Measurements from ENCODE around the gene PTMA. TPM values are rescaled to one million over a fixed set of nuclear protein-coding genes. Genes with fewer than 3 reads are reported as not detected.
"Not testable (repeated sequence)": the region's sequence is repeated elsewhere in the genome, so short reads cannot be mapped to it uniquely, and the experiment has no call there.

The PTMA gene
- total RNA-seq, 1 experiment from 2014 or later, result 2,130 TPM

DNA sequence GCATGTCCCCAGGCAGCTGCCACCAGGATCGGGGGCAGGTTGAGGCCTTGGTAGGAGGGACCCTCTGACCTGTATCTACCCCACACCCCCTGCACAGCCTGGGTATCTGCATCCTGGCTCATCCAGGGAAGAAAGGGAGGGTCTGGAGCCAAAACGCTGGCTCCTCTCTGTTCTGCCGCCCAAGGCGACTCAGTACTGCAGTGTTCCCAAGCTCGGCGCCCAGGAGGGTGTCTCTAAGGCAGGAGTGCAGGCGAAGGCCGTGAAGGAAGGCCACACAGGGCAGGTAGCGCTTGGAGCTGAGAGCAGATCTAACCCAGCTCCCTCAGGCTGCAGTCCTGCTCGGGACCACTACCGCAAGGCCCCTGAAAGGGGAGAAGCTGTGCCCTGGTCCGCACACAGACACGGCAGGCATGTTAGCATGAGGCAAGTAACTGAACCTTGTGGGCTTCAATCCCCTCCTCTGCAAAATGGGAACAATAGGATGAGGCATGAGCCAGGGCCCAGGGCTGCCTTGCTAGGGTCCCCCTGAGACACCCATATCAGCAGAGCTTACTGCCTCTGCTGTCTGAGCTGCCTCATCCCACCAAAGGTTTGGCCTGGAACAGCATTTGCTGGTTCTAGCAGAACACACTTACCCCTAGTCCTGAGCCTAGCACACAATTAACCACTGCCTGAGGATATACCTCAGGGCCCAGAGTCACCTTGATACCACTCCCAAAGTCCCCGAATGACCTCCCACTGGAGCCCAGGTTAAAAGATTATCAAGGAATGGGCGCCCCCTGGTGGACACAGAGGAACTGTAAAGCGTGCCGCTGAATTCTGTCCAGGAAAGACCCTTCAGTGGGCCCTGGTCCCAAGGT lies 6.5 kb downstream of the PTMA start:
- peak; percentile 57 for DNase-seq (ENCODE audit: low read depth)

DNA sequence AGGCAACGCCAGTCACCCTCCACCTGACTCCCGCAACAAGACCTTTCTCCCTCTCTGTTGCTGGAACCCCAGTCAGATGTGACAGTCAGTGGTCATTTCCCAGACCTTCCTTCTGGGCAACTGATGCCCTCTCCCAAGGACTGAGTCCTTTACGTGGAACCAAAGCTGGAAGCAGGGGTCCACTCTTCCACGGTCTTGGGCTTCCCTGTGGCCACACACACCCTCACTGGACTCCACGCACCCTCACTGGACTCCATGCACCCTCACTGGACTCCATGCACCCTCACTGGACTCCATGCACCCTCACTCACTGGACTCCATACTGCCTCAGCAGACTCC lies 7.1 kb downstream of the PTMA start:
- DNase-seq (ENCODE audit: low read depth), result no peak

DNA sequence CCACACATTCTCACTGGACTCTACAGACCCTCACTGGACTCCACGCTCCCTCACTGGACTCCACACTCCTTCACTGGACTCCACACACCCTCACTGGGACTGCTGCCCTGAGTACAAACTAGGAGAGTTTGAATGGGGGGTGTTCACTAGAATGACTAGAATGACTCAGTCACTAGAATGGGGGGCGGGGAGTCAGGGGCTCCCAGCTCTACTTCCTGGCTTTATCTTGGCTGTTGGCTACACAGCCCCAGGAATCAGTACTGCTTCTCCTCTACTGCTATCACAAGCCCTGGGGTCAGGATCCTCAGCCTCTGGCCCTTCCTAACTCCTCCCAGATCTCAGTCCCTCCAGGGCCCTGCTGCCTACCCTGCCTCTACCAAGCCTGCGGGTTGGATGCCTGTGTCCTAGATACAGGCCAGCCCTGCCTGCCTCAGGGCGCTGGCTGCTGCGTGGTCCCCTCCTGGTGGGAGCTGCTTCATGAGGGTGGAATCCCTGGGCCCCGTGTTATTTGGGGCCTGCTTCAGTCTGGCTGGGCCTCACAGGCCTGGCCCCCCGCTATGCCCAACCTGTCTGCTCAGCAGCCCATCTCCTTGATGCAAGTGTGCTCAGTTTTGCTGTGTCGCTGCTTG lies 7.8 kb downstream of the PTMA start:
- peak; percentile 71 for DNase-seq (ENCODE audit: low read depth)

DNA sequence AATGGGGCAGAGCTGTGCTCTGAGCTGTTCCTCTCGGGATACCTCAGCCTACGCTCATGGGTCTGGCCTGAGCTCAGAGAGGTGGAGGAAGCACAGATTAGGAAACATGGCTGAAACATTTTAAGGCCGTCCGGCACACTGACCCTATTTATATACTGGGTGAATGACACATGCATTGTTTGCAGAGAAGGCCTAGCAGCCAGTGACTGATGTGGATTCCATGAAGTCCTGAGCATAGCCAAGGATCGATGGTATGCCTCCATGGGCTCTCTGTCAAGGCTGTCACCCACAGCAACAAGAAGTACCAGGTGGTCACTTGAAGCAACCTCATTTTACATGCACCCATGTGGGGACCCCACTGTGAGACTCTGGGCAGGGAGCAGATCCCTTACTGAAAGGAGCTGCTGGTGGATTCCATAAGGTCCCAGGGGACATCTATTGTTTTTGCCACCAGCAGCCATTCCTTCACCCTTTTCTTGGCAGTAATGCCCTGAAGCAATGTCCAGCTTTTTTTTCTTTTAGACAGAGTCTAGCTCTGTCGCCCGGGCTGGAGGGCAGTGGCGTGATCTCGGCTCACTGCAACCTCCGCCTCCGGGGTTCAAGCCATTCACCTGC lies 8.4 kb downstream of the PTMA start:
- DNase-seq (ENCODE audit: low read depth), result peak; percentile 15

DNA sequence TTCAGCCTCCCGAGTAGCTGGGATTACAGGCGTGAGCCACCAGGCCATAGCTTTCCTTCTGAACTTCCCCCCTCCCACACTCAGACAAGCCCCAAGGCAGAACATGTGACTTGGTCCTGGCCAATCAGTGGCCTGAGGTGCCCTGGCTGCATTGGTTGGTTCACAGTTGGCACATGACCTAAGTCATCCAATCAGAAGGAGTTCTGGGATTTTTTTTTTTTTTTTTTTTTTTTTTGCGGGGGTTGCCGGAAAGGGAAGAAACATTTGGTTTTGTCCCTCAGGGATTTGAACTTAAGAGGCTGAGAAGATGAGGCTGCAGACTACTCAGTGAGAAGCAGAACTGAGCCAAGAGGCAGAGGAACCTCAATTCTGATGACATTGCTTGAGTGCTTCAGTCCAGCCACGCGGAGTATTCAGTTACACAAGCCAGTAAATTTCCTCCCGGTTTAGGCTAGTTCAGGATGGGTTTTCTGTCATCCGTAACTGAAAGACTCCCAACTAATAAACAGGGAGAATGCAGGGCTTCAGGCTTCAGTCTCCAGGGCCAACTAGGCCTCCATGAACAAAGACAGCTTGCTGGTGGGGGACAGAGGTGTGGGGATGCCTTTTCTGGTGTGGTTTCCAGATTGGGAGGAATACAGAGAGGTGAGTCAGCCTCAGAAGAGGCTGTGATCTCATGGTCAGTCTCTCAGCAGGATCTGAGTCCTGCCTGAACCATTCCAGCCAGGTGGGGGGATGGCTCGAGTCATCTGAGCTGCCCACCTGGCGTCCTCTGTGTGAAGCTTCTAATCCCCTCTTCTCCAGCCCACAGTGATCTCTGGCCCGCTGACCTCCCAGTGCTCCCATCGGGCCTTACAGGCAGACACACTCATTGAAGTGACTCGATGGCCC lies 9.2 kb downstream of the PTMA start:
- DNase-seq (ENCODE audit: low read depth), result peak; percentile 76

DNA sequence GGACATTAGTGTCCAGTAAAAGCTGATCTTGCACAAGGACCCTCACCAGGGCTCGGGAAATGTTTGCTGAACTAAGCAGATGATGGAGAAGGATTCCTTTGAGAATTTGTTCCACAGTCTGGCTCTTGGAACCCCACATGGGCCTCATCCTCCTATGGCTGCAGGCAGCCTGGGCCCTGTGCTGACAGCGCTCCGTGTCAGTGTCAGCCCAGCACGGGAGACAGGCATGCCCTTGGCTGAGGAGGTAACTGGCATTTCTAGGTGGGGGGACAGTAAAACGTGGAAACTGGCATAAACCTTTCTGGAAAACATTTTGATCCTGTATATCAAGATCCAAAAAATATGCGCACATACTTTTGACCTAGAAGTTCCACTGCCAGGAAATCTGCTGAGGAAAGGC lies 10.5 kb downstream of the PTMA start:
- no peak for DNase-seq (ENCODE audit: low read depth)

DNA sequence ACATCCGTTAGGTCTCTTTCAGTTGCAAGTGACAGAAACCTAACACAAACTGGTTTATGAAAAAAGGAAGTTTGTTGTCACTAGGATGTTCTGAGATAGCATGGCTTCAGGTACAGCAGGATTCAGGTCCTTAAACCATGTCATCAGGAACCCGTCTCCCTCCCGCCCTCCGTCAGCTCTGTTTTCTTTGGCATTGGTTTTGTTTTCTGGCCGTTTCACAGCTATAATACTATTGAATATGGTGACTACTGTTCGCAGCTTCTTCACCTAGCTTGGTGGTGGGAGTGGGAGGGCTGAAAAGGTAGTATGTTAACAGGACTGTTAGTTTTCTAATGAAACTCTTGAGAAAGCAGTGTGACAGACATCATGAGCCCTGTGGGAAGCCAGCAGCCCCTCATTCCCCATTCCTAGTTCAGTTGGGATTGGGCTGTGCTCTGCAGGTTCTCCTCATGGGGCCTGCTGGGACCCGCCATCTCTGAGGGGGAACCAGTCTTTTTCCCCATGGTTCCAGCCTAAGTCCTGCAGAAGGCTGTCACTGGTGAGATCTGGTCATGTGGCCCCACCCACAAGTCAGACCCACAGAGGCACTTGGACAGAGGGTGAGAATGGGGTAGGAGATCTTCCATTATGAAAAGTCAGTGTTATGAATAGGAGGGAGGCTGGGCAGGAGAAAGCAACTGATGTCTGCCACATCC lies 12.1 kb downstream of the PTMA start:
- no peak for DNase-seq (ENCODE audit: low read depth)

DNA sequence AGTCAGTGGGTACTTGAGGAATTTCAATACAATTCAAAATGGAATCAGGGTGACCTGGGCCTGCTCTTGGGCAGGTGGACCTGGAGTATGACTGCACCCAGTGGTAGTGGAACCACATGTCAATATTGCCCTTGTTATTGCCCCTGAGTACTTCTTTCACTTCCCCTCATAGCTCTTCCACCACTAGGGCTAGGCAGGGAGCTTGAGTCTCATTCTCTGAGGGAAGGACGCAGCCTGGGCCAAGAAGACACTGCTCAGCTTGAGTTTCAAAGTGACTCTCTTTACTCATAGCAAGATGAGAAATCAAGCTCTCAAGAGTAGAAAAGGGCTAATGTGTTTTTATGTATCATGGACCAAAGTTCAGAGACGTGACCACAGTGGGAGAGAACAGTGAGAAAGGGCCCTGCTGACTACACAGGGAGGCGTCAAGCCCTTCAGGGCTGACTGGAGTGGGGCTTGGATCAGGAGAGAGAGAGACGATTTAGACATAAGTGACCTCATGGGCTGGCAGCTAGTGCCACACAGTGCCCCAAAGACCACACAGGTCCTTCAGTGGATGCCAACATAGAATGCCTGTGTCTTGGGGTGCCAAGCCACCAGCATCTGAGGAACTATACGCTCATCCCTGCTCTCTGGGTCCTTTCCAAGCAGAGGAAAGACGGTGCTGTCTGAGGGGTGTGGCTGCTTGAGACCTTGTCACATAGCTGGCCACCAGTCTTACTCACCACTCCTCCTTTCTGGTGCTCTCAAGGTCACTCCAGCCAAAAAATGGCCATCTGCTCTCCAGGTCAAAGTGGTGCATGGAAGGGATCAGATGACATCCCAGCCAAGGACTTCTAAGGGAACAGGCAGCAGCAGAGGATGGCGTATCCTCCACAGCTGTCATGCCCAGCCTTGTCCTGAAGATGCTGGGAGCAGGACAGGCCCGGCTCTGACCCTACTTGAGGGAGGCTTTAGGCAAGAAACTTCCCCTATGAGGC lies 13.0 kb downstream of the PTMA start:
- DNase-seq (ENCODE audit: low read depth), result no peak

DNA sequence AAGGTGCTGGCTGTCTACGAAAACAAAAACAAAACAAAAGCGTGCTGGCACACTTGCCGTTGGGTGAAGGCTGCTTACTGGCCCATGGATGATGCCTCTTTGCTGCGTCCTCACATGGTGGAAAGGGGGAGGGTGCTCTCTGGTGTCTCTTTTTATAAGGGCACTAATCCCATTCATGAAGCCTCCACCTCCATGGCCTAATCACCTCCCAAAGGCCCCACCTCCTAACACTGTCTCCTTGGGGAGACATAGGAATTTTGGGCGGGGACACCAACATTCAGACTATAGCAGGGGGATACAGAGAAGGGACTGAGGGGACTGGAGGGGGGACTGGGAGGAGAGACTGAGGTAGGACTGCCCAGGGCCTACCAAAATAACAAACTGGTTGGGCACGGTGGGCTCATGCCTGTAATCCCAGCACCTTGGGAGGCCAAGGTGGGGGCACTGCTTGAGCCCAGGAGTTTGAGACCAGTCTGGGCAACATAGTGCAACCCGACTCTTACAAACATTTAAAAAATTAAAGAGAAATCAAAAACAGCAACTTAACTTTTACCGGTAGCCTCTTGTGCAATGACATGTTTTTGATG lies 14.5 kb downstream of the PTMA start:
- DNase-seq (ENCODE audit: low read depth), result no peak

DNA sequence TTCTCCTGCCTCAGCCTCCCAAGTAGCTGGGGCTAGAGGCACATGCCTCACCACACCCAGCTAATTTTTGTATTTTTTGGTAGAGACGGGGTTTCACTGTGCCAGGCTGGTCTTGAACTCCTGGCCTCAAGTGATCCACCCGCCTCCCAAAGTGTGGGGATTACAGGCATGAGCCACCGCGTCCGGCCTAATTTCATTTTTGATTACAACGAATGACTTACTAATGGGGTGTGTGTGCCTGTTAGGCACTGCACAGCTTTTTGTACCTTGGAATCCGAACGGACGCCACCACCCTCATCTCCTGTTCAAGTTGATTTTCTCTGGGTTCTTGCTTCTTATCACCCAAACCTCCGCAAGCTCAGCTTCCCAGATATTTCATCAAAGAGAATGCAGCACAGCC lies 17.2 kb downstream of the PTMA start:
- no peak for DNase-seq (ENCODE audit: low read depth)

DNA sequence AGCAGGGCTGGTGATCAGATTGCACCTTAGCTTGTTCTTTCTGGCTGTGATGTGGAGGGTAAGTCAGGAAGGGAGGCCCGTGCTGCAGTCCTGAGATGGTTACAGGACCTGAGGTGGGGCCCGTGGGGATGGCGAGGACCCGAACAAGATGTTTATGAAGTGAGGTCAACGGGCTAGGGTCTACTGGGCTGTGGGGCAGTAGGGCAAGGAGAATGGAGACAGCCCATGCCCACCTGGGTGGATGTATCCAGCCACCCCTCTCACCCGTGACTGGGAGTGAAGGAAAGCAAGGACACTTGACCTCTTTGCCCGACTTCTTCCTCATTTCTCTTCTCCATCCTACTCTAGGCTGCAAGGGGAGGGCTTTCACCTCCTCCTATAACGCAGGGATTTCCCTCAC lies 18.0 kb downstream of the PTMA start:
- no peak for DNase-seq (ENCODE audit: low read depth)

DNA sequence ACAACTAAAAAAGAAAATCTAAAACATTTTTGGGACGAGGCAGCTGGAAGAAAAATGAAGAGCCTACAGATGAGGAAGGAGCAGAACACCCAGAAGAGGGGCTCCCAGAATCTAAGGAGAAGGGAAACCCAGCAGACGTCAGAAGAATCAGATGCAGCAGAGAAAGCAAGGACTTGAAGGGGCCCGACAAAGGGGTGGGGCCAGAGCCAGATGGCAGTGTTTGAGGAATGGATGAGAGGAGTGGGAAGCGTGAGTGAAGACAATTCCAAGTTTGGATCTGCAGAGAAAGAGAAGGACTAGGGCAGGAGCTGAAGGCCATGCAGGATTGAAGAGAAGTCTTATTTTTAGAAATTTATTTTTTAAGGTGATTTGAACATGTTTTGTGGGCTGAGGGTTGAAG lies 19.3 kb downstream of the PTMA start:
- DNase-seq (ENCODE audit: low read depth), result no peak

DNA sequence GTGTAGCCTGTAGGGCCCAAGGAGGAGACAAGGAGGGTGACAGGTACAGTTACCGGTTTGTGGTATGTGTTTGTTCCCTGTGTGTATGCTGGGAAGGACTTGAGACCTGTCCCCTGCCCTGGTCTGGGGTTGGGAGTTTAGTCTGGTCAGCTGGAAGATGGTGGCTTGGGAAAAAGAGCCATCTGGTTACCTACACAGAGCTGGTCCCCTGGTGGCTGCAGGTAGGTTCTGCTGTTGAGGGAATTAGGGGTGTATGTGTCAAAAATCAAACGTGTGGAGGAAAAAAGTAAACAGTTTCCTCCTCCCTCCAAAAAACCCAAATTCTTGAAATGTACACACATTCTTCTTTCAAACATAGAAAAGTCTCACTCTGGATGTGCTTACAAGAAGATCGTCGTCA lies 24.3 kb downstream of the PTMA start:
- no peak for DNase-seq (ENCODE audit: low read depth)

DNA sequence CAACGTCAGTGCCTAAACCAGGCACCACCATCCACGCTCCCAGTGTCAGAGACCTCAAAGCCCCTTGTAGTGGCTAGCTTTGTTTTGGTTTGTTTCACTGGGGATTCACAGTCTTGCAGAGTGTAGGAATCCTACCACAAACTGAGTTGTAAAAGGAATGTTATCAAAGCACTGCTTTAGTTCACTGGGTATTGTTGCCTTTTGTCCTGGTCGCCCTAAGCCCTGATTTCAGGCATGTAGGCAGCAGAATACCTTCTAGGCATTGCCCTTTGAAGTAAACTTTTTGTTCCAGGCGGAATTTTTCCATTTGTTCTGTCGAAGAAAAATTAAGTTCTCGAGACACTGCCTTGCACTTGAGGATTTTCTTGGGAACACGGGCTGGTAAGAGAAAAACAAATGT lies 29.4 kb downstream of the PTMA start:
- DNase-seq (ENCODE audit: low read depth), result no peak

DNA sequence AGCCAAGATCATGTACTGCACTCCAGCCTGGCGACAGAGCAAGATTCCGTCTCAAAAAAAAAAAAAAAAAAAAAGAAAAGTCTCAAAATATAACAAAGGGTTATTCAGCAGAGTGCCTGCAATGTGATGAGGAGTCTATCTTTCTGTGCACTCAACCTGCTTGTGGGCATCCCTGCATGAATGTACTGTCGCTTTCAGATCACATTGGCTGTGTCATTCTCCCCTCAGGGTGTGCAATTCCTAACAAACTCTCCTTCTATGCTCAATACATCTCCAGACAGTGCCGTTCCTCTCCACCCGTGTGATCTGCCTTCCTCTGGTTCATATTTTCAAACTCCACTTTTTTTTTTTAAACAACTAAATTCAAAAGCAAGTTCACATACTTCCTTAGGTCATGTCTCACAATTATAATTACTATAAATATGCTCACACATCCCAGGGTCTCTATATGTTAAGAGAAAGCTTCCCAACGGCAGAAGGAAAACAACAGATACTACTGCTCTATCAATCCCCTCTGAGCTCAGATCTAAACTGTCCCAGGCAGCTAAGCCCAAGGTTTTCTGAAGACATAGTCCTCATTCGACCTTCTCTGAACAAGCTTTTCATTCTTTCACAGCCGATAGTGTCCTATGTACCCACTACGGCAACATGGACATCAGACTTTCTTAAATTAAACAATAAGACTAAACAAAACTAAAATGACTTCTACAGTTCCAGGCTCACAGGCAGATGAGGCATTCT lies 35.2 kb downstream of the PTMA start:
- DNase-seq (ENCODE audit: low read depth), result no peak

DNA sequence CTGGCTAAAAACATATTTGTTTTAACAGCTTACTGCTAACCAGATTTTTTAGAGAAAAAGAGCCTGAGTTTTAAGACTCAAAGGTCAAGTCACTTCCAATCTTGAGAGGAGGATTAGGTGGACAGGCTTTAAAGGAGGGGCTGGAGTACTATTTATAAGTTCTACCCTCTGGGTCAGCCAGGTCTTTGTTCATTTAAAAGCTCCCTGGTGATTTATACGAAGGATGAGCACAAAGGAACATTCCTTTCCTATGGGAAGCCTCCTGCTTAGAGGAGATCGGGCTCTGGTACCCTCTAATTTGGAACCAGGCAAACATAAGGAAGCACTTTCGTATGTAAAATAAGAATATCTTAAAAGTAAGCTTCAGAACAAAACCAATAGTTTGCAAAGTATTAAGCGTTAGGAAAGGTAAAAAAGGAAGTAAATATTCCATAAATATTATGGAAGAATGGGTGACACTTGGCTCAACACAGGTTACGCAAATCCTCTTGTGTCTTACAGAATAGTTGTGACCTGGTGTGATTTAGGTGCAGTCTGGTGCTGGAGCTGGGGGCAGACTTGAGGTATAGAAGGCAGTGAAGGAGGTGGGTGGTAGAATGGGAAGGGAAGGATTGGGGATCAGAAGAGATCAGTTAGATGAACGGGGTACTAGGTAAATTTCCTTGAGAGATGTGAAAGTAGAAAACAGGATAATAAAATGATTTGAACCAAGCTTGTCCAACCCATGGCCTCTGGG lies 37.1 kb downstream of the PTMA start:
- DNase-seq (ENCODE audit: low read depth), result no peak

DNA sequence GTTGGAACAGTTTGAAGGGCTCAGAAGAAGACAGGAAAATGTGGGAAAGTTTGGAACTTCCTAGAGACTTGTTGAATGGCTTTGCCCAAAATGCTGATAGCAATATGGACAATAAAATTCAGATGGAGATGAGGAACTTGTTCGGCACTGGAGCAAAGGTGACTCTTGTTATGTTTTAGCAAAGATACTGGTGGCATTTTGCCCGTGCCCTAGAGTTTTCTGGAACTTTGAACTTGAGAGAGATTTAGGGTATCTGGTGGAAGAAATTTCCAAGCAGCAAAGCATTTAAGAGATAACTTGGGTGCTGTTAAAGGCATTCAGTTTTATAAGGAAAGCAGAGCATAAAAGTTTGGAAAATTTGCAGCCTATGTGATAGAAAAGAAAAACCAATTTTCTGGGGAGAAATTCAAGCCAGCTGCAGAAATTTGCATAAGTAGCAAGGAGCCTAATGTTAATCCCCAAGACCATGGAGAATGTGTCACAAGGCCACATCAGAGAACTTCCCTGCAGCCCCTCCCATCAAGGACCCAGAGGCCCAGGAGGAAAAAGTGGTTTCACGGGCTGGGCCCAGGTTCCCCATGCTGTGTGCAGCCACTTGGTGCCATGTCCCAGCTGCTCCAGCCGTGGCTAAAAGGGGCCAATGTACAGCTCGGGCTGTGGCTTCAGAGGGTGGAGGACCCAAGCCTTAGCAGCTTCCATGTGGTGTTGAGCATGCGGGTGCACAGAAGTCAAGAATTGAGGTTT lies 40.0 kb downstream of the PTMA start:
- not testable (repeated sequence) for DNase-seq (ENCODE audit: low read depth)

Measured in HT1080 (cell line).